Measurements from ENCODE around the gene TBK1. TPM values are rescaled to one million over a fixed set of nuclear protein-coding genes. Genes with fewer than 3 reads are reported as not detected.

The TBK1 gene
- total RNA-seq, 1 experiment from 2014 or later, result 32.4 TPM

- intact Hi-C loops (cut with micrococcal nuclease; ENCODE audit: unreplicated experiment), result no loop called here
- no TSS peak for BruUV-seq (replicated peaks)
- no peak overlapping the region for H3K4me3 ChIP-seq (ENCODE audit: low read depth in 2 of 2, low read length in 2 of 2)
- no peak for DNase-seq (ENCODE audit: low read depth, low spot score)
- H3K27me3 ChIP-seq (ENCODE audit: control insufficient read depth, insufficient read depth, low read length), result no peaks in the 10 kb centered on the region
- H3K27ac ChIP-seq (ENCODE audit: low read length), result peak overlapping the region; percentile 93
- ChIA-PET CTCF (interaction anchor here (0.7 kb wide), 1 partner anchor 246 kb away, joined by 7 read pairs; no protein-coding TSS in a partner anchor), POLR2A (interaction anchor here (0.6 kb wide), 1 partner anchor 198 kb away, joined by 5 read pairs; no protein-coding TSS in a partner anchor)
- no peaks in the 10 kb centered on the region for H3K9me3 ChIP-seq (ENCODE audit: control insufficient read depth, insufficient read depth, low read depth, low read length)
- ATAC-seq, result no peak
- peaks cover 6% of the 10 kb centered on the region for H3K4me1 ChIP-seq (ENCODE audit: control insufficient read depth, insufficient read depth, low read length)
- in situ Hi-C loops (cut with HindIII; ENCODE audit: low pct_unique_long_range_greater_than_20kb, low sequenced_read_pairs), result no loop called here
- peaks cover 34% of the 10 kb centered on the region for H3K36me3 ChIP-seq (ENCODE audit: control insufficient read depth, insufficient read depth, low read length)
- TF ChIP-seq POLR2AphosphoS5 (IDR thresholded peaks at IDR 0.05; ENCODE audit: low read depth, low read length), result no peak; the same call in 1 of the 2 replicates
- TF ChIP-seq TCF7L2 (IDR thresholded peaks at IDR 0.05; ENCODE audit: low read depth, low read length), result no peak
- TF ChIP-seq, protein P1, sequence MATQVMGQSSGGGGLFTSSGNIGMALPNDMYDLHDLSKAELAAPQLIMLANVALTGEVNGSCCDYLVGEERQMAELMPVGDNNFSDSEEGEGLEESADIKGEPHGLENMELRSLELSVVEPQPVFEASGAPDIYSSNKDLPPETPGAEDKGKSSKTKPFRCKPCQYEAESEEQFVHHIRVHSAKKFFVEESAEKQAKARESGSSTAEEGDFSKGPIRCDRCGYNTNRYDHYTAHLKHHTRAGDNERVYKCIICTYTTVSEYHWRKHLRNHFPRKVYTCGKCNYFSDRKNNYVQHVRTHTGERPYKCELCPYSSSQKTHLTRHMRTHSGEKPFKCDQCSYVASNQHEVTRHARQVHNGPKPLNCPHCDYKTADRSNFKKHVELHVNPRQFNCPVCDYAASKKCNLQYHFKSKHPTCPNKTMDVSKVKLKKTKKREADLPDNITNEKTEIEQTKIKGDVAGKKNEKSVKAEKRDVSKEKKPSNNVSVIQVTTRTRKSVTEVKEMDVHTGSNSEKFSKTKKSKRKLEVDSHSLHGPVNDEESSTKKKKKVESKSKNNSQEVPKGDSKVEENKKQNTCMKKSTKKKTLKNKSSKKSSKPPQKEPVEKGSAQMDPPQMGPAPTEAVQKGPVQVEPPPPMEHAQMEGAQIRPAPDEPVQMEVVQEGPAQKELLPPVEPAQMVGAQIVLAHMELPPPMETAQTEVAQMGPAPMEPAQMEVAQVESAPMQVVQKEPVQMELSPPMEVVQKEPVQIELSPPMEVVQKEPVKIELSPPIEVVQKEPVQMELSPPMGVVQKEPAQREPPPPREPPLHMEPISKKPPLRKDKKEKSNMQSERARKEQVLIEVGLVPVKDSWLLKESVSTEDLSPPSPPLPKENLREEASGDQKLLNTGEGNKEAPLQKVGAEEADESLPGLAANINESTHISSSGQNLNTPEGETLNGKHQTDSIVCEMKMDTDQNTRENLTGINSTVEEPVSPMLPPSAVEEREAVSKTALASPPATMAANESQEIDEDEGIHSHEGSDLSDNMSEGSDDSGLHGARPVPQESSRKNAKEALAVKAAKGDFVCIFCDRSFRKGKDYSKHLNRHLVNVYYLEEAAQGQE (IDR thresholded peaks at IDR 0.05; ENCODE audit: insufficient read depth in 1 of 2, low read depth in 2 of 2, low read length in 1 of 2), result no peak
- no peak for TF ChIP-seq SIN3A (IDR thresholded peaks at IDR 0.05; ENCODE audit: borderline replicate concordance, insufficient read depth, low read depth, low read length)
- TF ChIP-seq, protein P2, sequence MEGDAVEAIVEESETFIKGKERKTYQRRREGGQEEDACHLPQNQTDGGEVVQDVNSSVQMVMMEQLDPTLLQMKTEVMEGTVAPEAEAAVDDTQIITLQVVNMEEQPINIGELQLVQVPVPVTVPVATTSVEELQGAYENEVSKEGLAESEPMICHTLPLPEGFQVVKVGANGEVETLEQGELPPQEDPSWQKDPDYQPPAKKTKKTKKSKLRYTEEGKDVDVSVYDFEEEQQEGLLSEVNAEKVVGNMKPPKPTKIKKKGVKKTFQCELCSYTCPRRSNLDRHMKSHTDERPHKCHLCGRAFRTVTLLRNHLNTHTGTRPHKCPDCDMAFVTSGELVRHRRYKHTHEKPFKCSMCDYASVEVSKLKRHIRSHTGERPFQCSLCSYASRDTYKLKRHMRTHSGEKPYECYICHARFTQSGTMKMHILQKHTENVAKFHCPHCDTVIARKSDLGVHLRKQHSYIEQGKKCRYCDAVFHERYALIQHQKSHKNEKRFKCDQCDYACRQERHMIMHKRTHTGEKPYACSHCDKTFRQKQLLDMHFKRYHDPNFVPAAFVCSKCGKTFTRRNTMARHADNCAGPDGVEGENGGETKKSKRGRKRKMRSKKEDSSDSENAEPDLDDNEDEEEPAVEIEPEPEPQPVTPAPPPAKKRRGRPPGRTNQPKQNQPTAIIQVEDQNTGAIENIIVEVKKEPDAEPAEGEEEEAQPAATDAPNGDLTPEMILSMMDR (IDR thresholded peaks at IDR 0.05), result no peak
Measured at GRCh38 chr12:64450057-64450640, 1.8 kb upstream of the TBK1 start.

DNA sequence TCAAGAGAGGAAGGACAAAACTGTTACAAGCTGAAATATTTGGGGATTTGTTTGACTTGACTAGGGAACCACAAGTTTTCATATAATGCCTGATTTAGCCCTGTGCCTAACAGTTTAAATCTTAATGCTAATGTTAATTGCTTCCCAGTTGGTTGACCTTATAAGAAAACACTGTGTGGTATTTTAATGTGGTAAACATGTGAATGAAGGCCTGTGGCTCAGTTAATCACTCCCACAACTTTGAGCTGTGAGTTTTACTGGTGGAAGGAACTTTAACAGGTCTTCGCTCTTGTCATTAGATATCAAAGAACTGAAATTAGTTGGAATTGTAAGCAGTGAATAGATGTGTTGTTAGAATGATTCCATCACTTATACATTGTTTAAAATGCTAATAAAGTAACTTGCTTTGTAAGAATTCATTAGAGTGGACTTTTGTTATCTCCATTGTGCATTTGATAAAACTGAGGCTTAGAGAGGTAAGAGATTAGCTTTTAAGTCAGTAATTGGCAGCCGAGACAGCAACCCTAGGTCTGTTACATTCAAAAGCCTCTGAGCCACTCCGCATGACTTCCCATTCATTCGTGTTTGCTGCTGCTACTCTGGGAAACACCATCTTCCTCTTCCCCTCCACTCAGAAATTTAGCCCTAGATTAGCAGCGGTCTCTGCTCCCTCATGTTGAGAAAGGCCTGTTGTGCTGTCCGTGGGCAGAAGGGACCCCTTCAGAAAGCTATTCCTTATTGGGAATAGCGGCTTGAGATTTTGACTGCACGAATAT, 1.0 kb upstream of the TBK1 start:
- DNase-seq (ENCODE audit: low read depth, low spot score) (no peak), ATAC-seq (peak; percentile 8; the same call in 1 of the 2 replicates)
- intact Hi-C loops (cut with micrococcal nuclease; ENCODE audit: unreplicated experiment), result no loop called here
- in situ Hi-C loops (cut with HindIII; ENCODE audit: low pct_unique_long_range_greater_than_20kb, low sequenced_read_pairs), result no loop called here
- Histone ChIP-seq H3K36me3 (ENCODE audit: control insufficient read depth, insufficient read depth, low read length) (peaks cover 30% of the 10 kb centered on the region), H3K9me3 (ENCODE audit: control insufficient read depth, insufficient read depth, low read depth, low read length) (no peaks in the 10 kb centered on the region), H3K4me1 (ENCODE audit: control insufficient read depth, insufficient read depth, low read length) (peaks cover 6% of the 10 kb centered on the region), H3K27me3 (ENCODE audit: control insufficient read depth, insufficient read depth, low read length) (no peaks in the 10 kb centered on the region), H3K27ac (ENCODE audit: low read length) (peak overlapping the region; percentile 93), H3K4me3 (ENCODE audit: low read depth in 2 of 2, low read length in 2 of 2) (peak overlapping the region; percentile 84 to 94)
- no peak for TF ChIP-seq TCF7L2 (IDR thresholded peaks at IDR 0.05; ENCODE audit: low read depth, low read length)
- TF ChIP-seq POLR2AphosphoS5 (IDR thresholded peaks at IDR 0.05; ENCODE audit: low read depth, low read length), result no peak
- TF ChIP-seq, protein P1 (IDR thresholded peaks at IDR 0.05; ENCODE audit: insufficient read depth in 1 of 2, low read depth in 2 of 2, low read length in 1 of 2), result no peak
- TF ChIP-seq, protein P2 (IDR thresholded peaks at IDR 0.05), result no peak
- TF ChIP-seq SIN3A (IDR thresholded peaks at IDR 0.05; ENCODE audit: borderline replicate concordance, insufficient read depth, low read depth, low read length), result no peak
- CTCF ChIA-PET, result interaction anchor here (0.7 kb wide), 1 partner anchor 246 kb away, joined by 7 read pairs; no protein-coding TSS in a partner anchor
- no TSS peak for BruUV-seq (replicated peaks)
- POLR2A ChIA-PET, result interaction anchor here (0.6 kb wide), 2 partner anchors 11 to 197 kb away, joined by 3 to 5 read pairs; no protein-coding TSS in a partner anchor

Data from Panc1 (cell line).